H1 (cell line): Measurements from ENCODE around the gene GREB1. TPM values are rescaled to one million over a fixed set of nuclear protein-coding genes. Genes with fewer than 3 reads are reported as not detected.

ENCODE experiments used
- CTCF ChIA-PET: fragments of 300-600 bp; sonication (Branson Sonifier 250); formaldehyde crosslinking; loops from one replicate; lab custom pipeline; 2021; ENCODE audit not compliant: partially characterized antibody; lab: Charles Lee
- POLR2A ChIA-PET: fragments of 300-600 bp; sonication (Branson Sonifier 250); formaldehyde crosslinking; loops from one replicate; lab custom pipeline; 2021; ENCODE audit warnings: inconsistent platforms; ENCODE audit not compliant: partially characterized antibody; lab: Charles Lee
- DNase-seq, 2 experiments: peaks; one replicate each; pipeline versions ENCODE4 v3.0.0 to v3.0.0-alpha.2; 2010 to 2022; ENCODE audit warnings: low spot score in 2 of 2, low read depth in 1 of 2, mixed read lengths in 1 of 2
- FAIRE-seq: peaks from 2 replicates; lab custom pipeline; 2011; peaks lifted over from hg19 to GRCh38; lab: Jason Lieb, UNC
- H2AFZ ChIP-seq: 2 replicates; pipeline ENCODE4 v1.8.1; 2012; ENCODE audit warnings: low read length, inconsistent platforms
- H2AK5ac ChIP-seq: 2 replicates; pipeline ENCODE4 v1.6.1; 2013; ENCODE audit warnings: low read depth, low read length
- H2BK120ac ChIP-seq: replicated peaks from 2 replicates; pipeline ENCODE3; 2013; ENCODE audit warnings: low read depth, low read length, inconsistent platforms
- H2BK12ac ChIP-seq: 2 replicates; pipeline ENCODE4 v1.6.1; 2013; ENCODE audit warnings: low read depth, low read length
- H2BK15ac ChIP-seq: 2 replicates; pipeline ENCODE4 v1.6.1; 2013; ENCODE audit warnings: low read length
- H2BK20ac ChIP-seq: 2 replicates; pipeline ENCODE4 v1.6.1; 2013; ENCODE audit warnings: low read length
- H2BK5ac ChIP-seq: 2 replicates; pipeline ENCODE4 v1.6.1; 2013; ENCODE audit warnings: low read depth, low read length
- H3K14ac ChIP-seq: 2 replicates; pipeline ENCODE4 v1.6.1; 2013; ENCODE audit warnings: inconsistent platforms; ENCODE audit not compliant: insufficient read length
- H3K18ac ChIP-seq: 2 replicates; pipeline ENCODE4 v1.6.1; 2013; ENCODE audit warnings: low read length; ENCODE audit errors: extremely low read depth
- H3K23ac ChIP-seq: 2 replicates; pipeline ENCODE4 v1.6.1; 2013; ENCODE audit warnings: inconsistent platforms; ENCODE audit not compliant: insufficient read length
- H3K23me2 ChIP-seq: 2 replicates; pipeline ENCODE4 v1.6.1; 2013; ENCODE audit warnings: low read depth, low read length
- H3K27ac ChIP-seq: 2 replicates; pipeline ENCODE4 v1.6.1; 2011; ENCODE audit warnings: low read depth, low read length, inconsistent platforms
- H3K27me3 ChIP-seq, 4 experiments: replicated peaks in 1 of 4; 1 replicate in 1 of 4; 2 replicates in 3 of 4; pipeline versions ENCODE4 v1.6.1 to v1.8.1; 2011 to 2013; ENCODE audit warnings: low read length in 3 of 4, mild to moderate bottlenecking in 3 of 4, inconsistent platforms in 2 of 4, mixed read lengths in 2 of 4, moderate library complexity in 1 of 4; ENCODE audit not compliant: control insufficient read depth in 3 of 4, insufficient read depth in 3 of 4; ENCODE audit errors: extremely low read depth in 1 of 4
- H3K36me3 ChIP-seq, 4 experiments: 2 replicates each; pipeline versions ENCODE4 v1.6.1 to v1.8.1; 2011 to 2013; ENCODE audit warnings: mild to moderate bottlenecking in 4 of 4, low read length in 3 of 4, moderate library complexity in 2 of 4, control low read depth in 1 of 4, inconsistent platforms in 1 of 4; ENCODE audit not compliant: insufficient read depth in 4 of 4, control insufficient read depth in 2 of 4
- H3K4ac ChIP-seq: replicated peaks from 2 replicates; pipeline ENCODE3; 2013; ENCODE audit warnings: low read length, low read depth, mixed read lengths, inconsistent platforms; ENCODE audit not compliant: insufficient read length
- H3K4me1 ChIP-seq, 4 experiments: replicated peaks in 1 of 4; 1 replicate in 1 of 4; 2 replicates in 3 of 4; pipeline versions ENCODE4 v1.6.1 to v1.8.1; 2011 to 2013; ENCODE audit warnings: low read length in 3 of 4, inconsistent platforms in 2 of 4, mixed read lengths in 1 of 4; ENCODE audit not compliant: insufficient read depth in 4 of 4, control insufficient read depth in 3 of 4
- H3K4me2 ChIP-seq, 2 experiments: 2 replicates each; pipeline versions ENCODE4 v1.6.1 to v1.8.1; 2011 to 2013; ENCODE audit warnings: low read depth in 2 of 2, low read length in 2 of 2, control low read depth in 1 of 2, inconsistent platforms in 1 of 2, mild to moderate bottlenecking in 1 of 2; ENCODE audit not compliant: insufficient read depth in 1 of 2
- H3K4me3 ChIP-seq, 4 experiments: fragments of 200-600, 300-600 bp in 1 of 4; sonication (generic), shearing (Covaris generic), sonication (Bioruptor Twin) in 1 of 4; 2 replicates each; pipeline versions ENCODE4 v1.5.1 to v1.8.1; 2011 to 2016; ENCODE audit warnings: low read length in 4 of 4, low read depth in 3 of 4, control low read depth in 2 of 4, inconsistent platforms in 2 of 4, mild to moderate bottlenecking in 2 of 4, mixed read lengths in 1 of 4, moderate library complexity in 1 of 4; ENCODE audit not compliant: insufficient read depth in 2 of 4; ENCODE audit errors: extremely low read depth in 1 of 4
- H3K56ac ChIP-seq: replicated peaks from 2 replicates; pipeline ENCODE3; 2013; ENCODE audit warnings: low read depth, mild to moderate bottlenecking, mixed read lengths, low read length, inconsistent platforms; ENCODE audit not compliant: insufficient read length
- H3K79me1 ChIP-seq: 2 replicates; pipeline ENCODE4 v1.6.1; 2013; ENCODE audit warnings: low read depth, low read length, control low read depth
- H3K79me2 ChIP-seq, 2 experiments: 2 replicates each; pipeline versions ENCODE4 v1.6.1 to v1.8.1; 2012 to 2013; ENCODE audit warnings: low read length in 2 of 2, mild to moderate bottlenecking in 2 of 2, inconsistent platforms in 1 of 2; ENCODE audit not compliant: insufficient read depth in 2 of 2, control insufficient read depth in 1 of 2
- H3K9ac ChIP-seq, 4 experiments: replicated peaks in 1 of 4; 1 replicate in 1 of 4; 2 replicates in 3 of 4; pipeline versions ENCODE4 v1.6.1 to v1.8.1; 2011 to 2013; ENCODE audit warnings: low read depth in 3 of 4, low read length in 3 of 4, control low read depth in 2 of 4, mild to moderate bottlenecking in 2 of 4, moderate library complexity in 2 of 4, inconsistent platforms in 1 of 4; ENCODE audit errors: extremely low read depth in 1 of 4
- H3K9me3 ChIP-seq, 2 experiments: 2 replicates each; pipeline versions ENCODE4 v1.6.1 to v1.8.1; 2012 to 2013; ENCODE audit warnings: mild to moderate bottlenecking in 2 of 2, moderate library complexity in 2 of 2, control low read depth in 1 of 2, inconsistent platforms in 1 of 2, low read depth in 1 of 2, low read length in 1 of 2, mixed read lengths in 1 of 2; ENCODE audit not compliant: insufficient read depth in 2 of 2
- H4K20me1 ChIP-seq, 2 experiments: replicated peaks in 1 of 2; 2 replicates each; pipeline versions ENCODE3 to v1.8.1; 2011 to 2013; ENCODE audit warnings: inconsistent platforms in 2 of 2, low read length in 2 of 2, mild to moderate bottlenecking in 1 of 2; ENCODE audit not compliant: insufficient read depth in 2 of 2, control insufficient read depth in 1 of 2
- H4K5ac ChIP-seq: 2 replicates; pipeline ENCODE4 v1.6.1; 2013; ENCODE audit warnings: low read length, low read depth, mixed read lengths, inconsistent platforms; ENCODE audit not compliant: insufficient read length
- H4K8ac ChIP-seq: 2 replicates; pipeline ENCODE4 v1.8.0; 2013; ENCODE audit warnings: mild to moderate bottlenecking, moderate library complexity, low read length, inconsistent platforms; ENCODE audit not compliant: insufficient read depth; ENCODE audit errors: extremely low read depth
- H4K91ac ChIP-seq: replicated peaks from 2 replicates; pipeline ENCODE3; 2013; ENCODE audit warnings: low read length, mixed read lengths, inconsistent platforms; ENCODE audit not compliant: insufficient read length
- BCL11A ChIP-seq, 2 experiments: IDR thresholded peaks; one replicate each; pipeline ENCODE4 v1.6.1; 2011; ENCODE audit warnings: low read depth in 2 of 2, low read length in 2 of 2, mild to moderate bottlenecking in 2 of 2
- CBX5 ChIP-seq: fragments of 300-800, 300-1000 bp; sonication (generic); IDR thresholded peaks from 2 replicates; pipeline ENCODE4 v1.7.1; 2016; ENCODE audit warnings: antibody characterized with exemption, low read length, low read depth
- CEBPB ChIP-seq: IDR thresholded peaks from 2 replicates; pipeline ENCODE4 v1.6.1; 2012; ENCODE audit warnings: low read depth, low read length
- CHD2 ChIP-seq: IDR thresholded peaks from 2 replicates; pipeline ENCODE4 v1.6.1; 2012; ENCODE audit warnings: low read length, improper control_type of control experiment
- GTF2F1 ChIP-seq: IDR thresholded peaks from 2 replicates; pipeline ENCODE4 v1.6.1; 2012; ENCODE audit warnings: low read depth, low read length, improper control_type of control experiment, borderline replicate concordance
- NANOG ChIP-seq: IDR thresholded peaks from 2 replicates; pipeline ENCODE4 v1.6.1; 2011; ENCODE audit warnings: low read length, low read depth, mild to moderate bottlenecking, inconsistent platforms; ENCODE audit not compliant: insufficient read depth, poor library complexity, severe bottlenecking
- PHF8 ChIP-seq: fragments of 200-600 bp; sonication (generic); conservative IDR thresholded peaks from 2 replicates; pipeline ENCODE4 v1.7.1; 2012; ENCODE audit warnings: low read depth, mild to moderate bottlenecking, inconsistent platforms, low read length, moderate library complexity
- RNF2 ChIP-seq: fragments of 200-900, 300-1000 bp; sonication (generic); IDR thresholded peaks from 2 replicates; pipeline ENCODE4 v1.7.1; 2016; ENCODE audit warnings: borderline replicate concordance, low read depth, mild to moderate bottlenecking, antibody characterized with exemption, low read length; ENCODE audit not compliant: poor library complexity, severe bottlenecking; ENCODE audit errors: missing control alignments
- SP1 ChIP-seq: IDR thresholded peaks from 2 replicates; pipeline ENCODE4 v1.6.1; 2011; ENCODE audit warnings: low read depth, low read length
- SP4 ChIP-seq: IDR thresholded peaks from 2 replicates; pipeline ENCODE4 v1.6.1; 2012; ENCODE audit warnings: low read length, inconsistent platforms
- TBP ChIP-seq: IDR thresholded peaks from 2 replicates; pipeline ENCODE4 v1.6.1; 2011; ENCODE audit warnings: low read depth, low read length, improper control_type of control experiment
- WGBS, 2 experiments: shearing (Covaris generic) in 1 of 2; methylation state at CpG; one replicate each; pipeline versions ENCODE4 v1.1.6 to v1.1.7; 2013 to 2015; ENCODE audit warnings: low lambda C conversion rate in 2 of 2, mixed read lengths in 2 of 2, inconsistent platforms in 1 of 2, low coverage in 1 of 2, missing lambda C conversion rate in 1 of 2; ENCODE audit not compliant: insufficient replicate concordance in 2 of 2, insufficient coverage in 1 of 2, insufficient read length in 1 of 2; ENCODE audit errors: extremely low coverage in 1 of 2, missing lambda C conversion rate in 1 of 2; 5-methylcytosine and 5-hydroxymethylcytosine counted together
- polyA plus RNA-seq, 7 experiments: library from polyadenylated mRNA; depleted of rRNA in 3 of 7; stranded (reverse) in 5 of 7; unstranded in 2 of 7; fragments of >200 nt in 5 of 7; fragments of 200-250 nt in 2 of 7; gene quantifications; 1 replicate in 5 of 7; 2 replicates in 1 of 7; 4 replicates in 1 of 7; pipeline versions ENCODE4 v1.2.1 to v1.2.3, GENCODE V29; 2011 to 2013; ENCODE audit warnings: missing spikeins in 2 of 7, mixed read lengths in 2 of 7
- total RNA-seq: library from RNA; stranded (reverse); fragmentation: NEBNext Ultra II Directional; extraction: Animal tissue kit (Norgen Biotek cat#: 25700); gene quantifications from 2 replicates; pipeline ENCODE4 v1.2.1, GENCODE V29; 2021
- TF ChIP-seq, protein P1 (sequence below): IDR thresholded peaks from 2 replicates; pipeline ENCODE4 v1.6.1; 2012; ENCODE audit warnings: inconsistent platforms
- TF ChIP-seq, protein P2 (sequence below): IDR thresholded peaks from 2 replicates; pipeline ENCODE4 v1.6.1; 2012; ENCODE audit warnings: low read length, inconsistent platforms

GREB1 gene
- total and polyA plus RNA-seq, 2 of the 8 experiments (the other 6 are each of a cell fraction or from before 2014, with no cell fraction given) = 7.9 to 43.4 TPM

GRCh38 chr2:11679016-11679415 is 145.2 kb downstream of the GREB1 start:
- Histone ChIP-seq H2BK12ac (no peak overlapping the region), H3K18ac (no peak overlapping the region), H2AFZ (no peak overlapping the region), H3K14ac (no peak overlapping the region), H2BK15ac (no peak overlapping the region), H4K5ac (no peak overlapping the region), H2BK120ac (no peak overlapping the region), H3K4me1 (peaks cover 3 to 18% (median 10%) of the 10 kb centered on the region in 4 experiments; a peak in 6 of 7 replicates), H4K91ac (no peak overlapping the region), H3K27me3 (no peaks in the 10 kb centered on the region), H2BK5ac (no peak overlapping the region), H4K20me1 (no peaks in the 10 kb centered on the region), H3K79me2 (no peaks in the 10 kb centered on the region), H3K79me1 (no peaks in the 10 kb centered on the region), H2AK5ac (no peak overlapping the region), H4K8ac (no peak overlapping the region), H3K36me3 (no peaks in the 10 kb centered on the region), H3K23ac (no peak overlapping the region), H2BK20ac (no peak overlapping the region), H3K4ac (no peak overlapping the region), H3K4me2 (no peak overlapping the region), H3K9me3 (no peaks in the 10 kb centered on the region), H3K23me2 (no peaks in the 10 kb centered on the region), H3K4me3 (no peak overlapping the region), H3K27ac (no peak overlapping the region), H3K9ac (no peak overlapping the region), H3K56ac (no peak overlapping the region)
- DNase-seq (no peak), FAIRE-seq (no peak)
- CTCF ChIA-PET = interaction anchor here (2.6 to 8.1 kb wide), 6 partner anchors 8 to 102 kb away, joined by 10 to 91 read pairs (median 46); partner anchors contain the start of gene NTSR2
- WGBS, 2 experiments = 79% methylated on average over 7 of the region's 7 CpGs; no CpG with 5 or more reads in 1 of the 2 experiments
- POLR2A ChIA-PET = no interaction called here
- TF ChIP-seq, protein P1, sequence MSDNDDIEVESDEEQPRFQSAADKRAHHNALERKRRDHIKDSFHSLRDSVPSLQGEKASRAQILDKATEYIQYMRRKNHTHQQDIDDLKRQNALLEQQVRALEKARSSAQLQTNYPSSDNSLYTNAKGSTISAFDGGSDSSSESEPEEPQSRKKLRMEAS = no peak
- no peak for TF ChIP-seq GTF2F1
- TF ChIP-seq SP1 = no peak
- TF ChIP-seq, protein P2, sequence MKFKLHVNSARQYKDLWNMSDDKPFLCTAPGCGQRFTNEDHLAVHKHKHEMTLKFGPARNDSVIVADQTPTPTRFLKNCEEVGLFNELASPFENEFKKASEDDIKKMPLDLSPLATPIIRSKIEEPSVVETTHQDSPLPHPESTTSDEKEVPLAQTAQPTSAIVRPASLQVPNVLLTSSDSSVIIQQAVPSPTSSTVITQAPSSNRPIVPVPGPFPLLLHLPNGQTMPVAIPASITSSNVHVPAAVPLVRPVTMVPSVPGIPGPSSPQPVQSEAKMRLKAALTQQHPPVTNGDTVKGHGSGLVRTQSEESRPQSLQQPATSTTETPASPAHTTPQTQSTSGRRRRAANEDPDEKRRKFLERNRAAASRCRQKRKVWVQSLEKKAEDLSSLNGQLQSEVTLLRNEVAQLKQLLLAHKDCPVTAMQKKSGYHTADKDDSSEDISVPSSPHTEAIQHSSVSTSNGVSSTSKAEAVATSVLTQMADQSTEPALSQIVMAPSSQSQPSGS = no peak
- no peak for TF ChIP-seq CBX5
- TF ChIP-seq PHF8 = no peak
- no peak for TF ChIP-seq BCL11A (IDR thresholded peaks at IDR 0.05; ENCODE audit: low read depth in 2 of 2, low read length in 2 of 2)
- no peak for TF ChIP-seq TBP
- TF ChIP-seq RNF2 = no peak
- no peak for TF ChIP-seq NANOG
- TF ChIP-seq SP4 = no peak
- TF ChIP-seq CEBPB = no peak
- TF ChIP-seq CHD2 = no peak
